ENCODE data around the gene NFIC. TPM values are rescaled to one million over a fixed set of nuclear protein-coding genes. Genes with fewer than 3 reads are reported as not detected.

Gene NFIC
- total RNA-seq, 1 experiment from 2014 or later, result 0.82 TPM

- no peak for DNase-seq
- Histone ChIP-seq H3K79me2 (ENCODE audit: low read length) (no peaks in the 10 kb centered on the region), H2AFZ (ENCODE audit: low read length) (no peak overlapping the region), H4K20me1 (ENCODE audit: insufficient read depth, low read depth, low read length) (no peaks in the 10 kb centered on the region), H3K27me3 (ENCODE audit: low read length) (no peaks in the 10 kb centered on the region), H3K9me3 (ENCODE audit: low read length) (no peaks in the 10 kb centered on the region), H3K27ac (ENCODE audit: low read length) (no peak overlapping the region), H3K4me3 (ENCODE audit: low read length) (no peak overlapping the region), H3K36me3 (ENCODE audit: insufficient read depth, low read length) (no peaks in the 10 kb centered on the region), H3K4me1 (ENCODE audit: low read length) (no peaks in the 10 kb centered on the region), H3K4me2 (ENCODE audit: low read depth, low read length, poor library complexity, severe bottlenecking) (no peak overlapping the region), H3K9ac (ENCODE audit: low read length) (no peak overlapping the region), H3K9me2 (replicated peaks; ENCODE audit: insufficient read depth, low read length) (no peaks in the 10 kb centered on the region)
Measured at GRCh38 chr19:3351702-3352447, 14.5 kb upstream of the NFIC start.

GRCh38 chr19:3353493-3353892, 12.9 kb upstream of the NFIC start:
- Histone ChIP-seq H3K27me3 (ENCODE audit: low read length) (no peaks in the 10 kb centered on the region), H4K20me1 (ENCODE audit: insufficient read depth, low read depth, low read length) (no peaks in the 10 kb centered on the region), H3K9ac (ENCODE audit: low read length) (no peak overlapping the region), H2AFZ (ENCODE audit: low read length) (no peak overlapping the region), H3K27ac (ENCODE audit: low read length) (no peak overlapping the region), H3K4me2 (ENCODE audit: low read depth, low read length, poor library complexity, severe bottlenecking) (no peak overlapping the region), H3K9me2 (replicated peaks; ENCODE audit: insufficient read depth, low read length) (no peaks in the 10 kb centered on the region), H3K36me3 (ENCODE audit: insufficient read depth, low read length) (no peaks in the 10 kb centered on the region), H3K9me3 (ENCODE audit: low read length) (no peaks in the 10 kb centered on the region), H3K79me2 (ENCODE audit: low read length) (no peaks in the 10 kb centered on the region), H3K4me3 (ENCODE audit: low read length) (no peak overlapping the region), H3K4me1 (ENCODE audit: low read length) (no peaks in the 10 kb centered on the region)
- DNase-seq, result no peak

GRCh38 chr19:3356805-3357204, 9.6 kb upstream of the NFIC start:
- no peak overlapping the region for H2AFZ ChIP-seq (ENCODE audit: low read length)

GRCh38 chr19:3357271-3357991, 9.0 kb upstream of the NFIC start:
- Histone ChIP-seq H3K27me3 (ENCODE audit: low read length) (no peaks in the 10 kb centered on the region), H3K4me3 (ENCODE audit: low read length) (no peak overlapping the region), H2AFZ (ENCODE audit: low read length) (no peak overlapping the region), H3K27ac (ENCODE audit: low read length) (no peak overlapping the region), H3K4me1 (ENCODE audit: low read length) (peaks cover 14% of the 10 kb centered on the region), H3K36me3 (ENCODE audit: insufficient read depth, low read length) (no peaks in the 10 kb centered on the region), H3K9me3 (ENCODE audit: low read length) (no peaks in the 10 kb centered on the region), H3K4me2 (ENCODE audit: low read depth, low read length, poor library complexity, severe bottlenecking) (no peak overlapping the region), H3K9me2 (replicated peaks; ENCODE audit: insufficient read depth, low read length) (no peaks in the 10 kb centered on the region), H4K20me1 (ENCODE audit: insufficient read depth, low read depth, low read length) (peaks cover 8% of the 10 kb centered on the region; the same call in 1 of the 2 replicates), H3K79me2 (ENCODE audit: low read length) (no peaks in the 10 kb centered on the region), H3K9ac (ENCODE audit: low read length) (no peak overlapping the region)
- DNase-seq, result no peak

More at GRCh38 chr19:3356805-3357204, 9.6 kb upstream of the NFIC start:
- no peak overlapping the region for H3K27ac ChIP-seq (ENCODE audit: low read length)
- DNase-seq, result no peak
- H3K9ac ChIP-seq (ENCODE audit: low read length), result no peak overlapping the region
- no peaks in the 10 kb centered on the region for H3K27me3 ChIP-seq (ENCODE audit: low read length)
- peaks cover 3% of the 10 kb centered on the region; the same call in 1 of the 2 replicates for H4K20me1 ChIP-seq (ENCODE audit: insufficient read depth, low read depth, low read length)
- H3K9me2 ChIP-seq (replicated peaks; ENCODE audit: insufficient read depth, low read length), result no peaks in the 10 kb centered on the region
- H3K4me1 ChIP-seq (ENCODE audit: low read length), result peaks cover 14% of the 10 kb centered on the region
- H3K4me2 ChIP-seq (ENCODE audit: low read depth, low read length, poor library complexity, severe bottlenecking), result no peak overlapping the region
- no peaks in the 10 kb centered on the region for H3K36me3 ChIP-seq (ENCODE audit: insufficient read depth, low read length)
- H3K9me3 ChIP-seq (ENCODE audit: low read length), result no peaks in the 10 kb centered on the region
- no peaks in the 10 kb centered on the region for H3K79me2 ChIP-seq (ENCODE audit: low read length)
- H3K4me3 ChIP-seq (ENCODE audit: low read length), result no peak overlapping the region

- H4K20me1 ChIP-seq (ENCODE audit: insufficient read depth, low read depth, low read length), result peaks cover 8% of the 10 kb centered on the region; the same call in 1 of the 2 replicates
- H3K4me3 ChIP-seq (ENCODE audit: low read length), result no peak overlapping the region
- no peak overlapping the region for H3K9ac ChIP-seq (ENCODE audit: low read length)
- H2AFZ ChIP-seq (ENCODE audit: low read length), result no peak overlapping the region
- no peaks in the 10 kb centered on the region for H3K9me3 ChIP-seq (ENCODE audit: low read length)
- DNase-seq, result no peak
- no peaks in the 10 kb centered on the region for H3K27me3 ChIP-seq (ENCODE audit: low read length)
- no peaks in the 10 kb centered on the region for H3K36me3 ChIP-seq (ENCODE audit: insufficient read depth, low read length)
- H3K4me1 ChIP-seq (ENCODE audit: low read length), result peaks cover 14% of the 10 kb centered on the region
- H3K4me2 ChIP-seq (ENCODE audit: low read depth, low read length, poor library complexity, severe bottlenecking), result no peak overlapping the region
- H3K9me2 ChIP-seq (replicated peaks; ENCODE audit: insufficient read depth, low read length), result no peaks in the 10 kb centered on the region
- no peaks in the 10 kb centered on the region for H3K79me2 ChIP-seq (ENCODE audit: low read length)
- H3K27ac ChIP-seq (ENCODE audit: low read length), result no peak overlapping the region
Measured at GRCh38 chr19:3357992-3358688, 8.2 kb upstream of the NFIC start.

GRCh38 chr19:3358689-3359014, 7.7 kb upstream of the NFIC start:
- H3K4me2 ChIP-seq (ENCODE audit: low read depth, low read length, poor library complexity, severe bottlenecking), result peak overlapping the region; percentile 61
- peak overlapping the region; percentile 66 for H3K9ac ChIP-seq (ENCODE audit: low read length)
- no peaks in the 10 kb centered on the region for H3K36me3 ChIP-seq (ENCODE audit: insufficient read depth, low read length)
- peak overlapping the region; percentile 62 for H3K4me3 ChIP-seq (ENCODE audit: low read length)
- no peak for DNase-seq
- H3K9me2 ChIP-seq (replicated peaks; ENCODE audit: insufficient read depth, low read length), result no peaks in the 10 kb centered on the region
- H3K27me3 ChIP-seq (ENCODE audit: low read length), result no peaks in the 10 kb centered on the region
- peaks cover 8% of the 10 kb centered on the region; the same call in 1 of the 2 replicates for H4K20me1 ChIP-seq (ENCODE audit: insufficient read depth, low read depth, low read length)
- H3K9me3 ChIP-seq (ENCODE audit: low read length), result no peaks in the 10 kb centered on the region
- H3K79me2 ChIP-seq (ENCODE audit: low read length), result no peaks in the 10 kb centered on the region
- peak overlapping the region; percentile 75; the same call in 1 of the 2 replicates for H2AFZ ChIP-seq (ENCODE audit: low read length)
- no peak overlapping the region for H3K27ac ChIP-seq (ENCODE audit: low read length)
- peaks cover 14% of the 10 kb centered on the region for H3K4me1 ChIP-seq (ENCODE audit: low read length)

GRCh38 chr19:3359015-3359918, 7.1 kb upstream of the NFIC start:
- peaks cover 10% of the 10 kb centered on the region; the same call in 1 of the 2 replicates for H4K20me1 ChIP-seq (ENCODE audit: insufficient read depth, low read depth, low read length)
- no peaks in the 10 kb centered on the region for H3K36me3 ChIP-seq (ENCODE audit: insufficient read depth, low read length)
- DNase-seq, result peak; percentile 69
- no peaks in the 10 kb centered on the region for H3K79me2 ChIP-seq (ENCODE audit: low read length)
- H3K4me1 ChIP-seq (ENCODE audit: low read length), result peaks cover 14% of the 10 kb centered on the region
- peak overlapping the region; percentile 73 for H3K4me2 ChIP-seq (ENCODE audit: low read depth, low read length, poor library complexity, severe bottlenecking)
- H3K9me2 ChIP-seq (replicated peaks; ENCODE audit: insufficient read depth, low read length), result no peaks in the 10 kb centered on the region
- H2AFZ ChIP-seq (ENCODE audit: low read length), result peak overlapping the region; percentile 75; the same call in 1 of the 2 replicates
- no peaks in the 10 kb centered on the region for H3K27me3 ChIP-seq (ENCODE audit: low read length)
- no peaks in the 10 kb centered on the region for H3K9me3 ChIP-seq (ENCODE audit: low read length)
- H3K9ac ChIP-seq (ENCODE audit: low read length), result peak overlapping the region; percentile 85
- no peak overlapping the region for H3K27ac ChIP-seq (ENCODE audit: low read length)
- H3K4me3 ChIP-seq (ENCODE audit: low read length), result peak overlapping the region; percentile 78
